ENCODE measurements around the gene FBLL1. TPM values are rescaled to one million over a fixed set of nuclear protein-coding genes. Genes with fewer than 3 reads are reported as not detected.

Gene FBLL1
- total and polyA plus RNA-seq, 10 of the 15 experiments (the other 5 are each of a cell fraction or from before 2014, with no cell fraction given): 0.04 to 0.23 (median 0.15) TPM; not detected in 7

GRCh38 chr5:168486136-168486879 lies 42.8 kb upstream of the FBLL1 start, which contains the start of gene RARS1:
TSS of gene RARS1 (plus strand) at chr5:168486471. CDS start at chr5:168486499, 28 bp downstream.
- H3K27ac ChIP-seq (ENCODE audit: control insufficient read depth, insufficient read depth): peak within 1 kb of the TSS; percentile 79
- ChIA-PET CTCF (interaction anchor here (1.0 to 1.7 kb wide), 6 partner anchors 9 to 218 kb away, joined by 3 to 6 read pairs (median 3); no protein-coding TSS in a partner anchor), RAD21 (ENCODE audit: unreplicated experiment) (interaction anchor here (1.2 kb wide), 1 partner anchor 94 kb away, joined by 5 read pairs; the partner anchor contains the start of gene PANK3), POLR2A (interaction anchor here (0.5 to 1.6 kb wide), 2 partner anchors 93 to 1221 kb away, joined by 6 to 10 read pairs; partner anchors contain the start of gene PANK3), SMC1A (ENCODE audit: uncharacterized antibody, unreplicated experiment) (interaction anchor here (0.7 to 1.6 kb wide), 2 partner anchors 89 to 103 kb away, joined by 3 to 4 read pairs; no protein-coding TSS in a partner anchor)
- in situ Hi-C loops (cut with MboI): no loop called here
- peak within 1 kb of the TSS; percentile 97 for H3K4me3 ChIP-seq
- no peaks in the 10 kb centered on the region for H3K27me3 ChIP-seq (replicated peaks in 1 of 2; ENCODE audit: control insufficient read depth in 2 of 2, insufficient read depth in 2 of 2, low read length in 1 of 2)
- ATAC-seq (peak; percentile 91), FAIRE-seq (peak; percentile 69), DNase-seq (ENCODE audit: low read depth, low spot score) (peak; percentile 72)
- peaks cover 1 to 16% of the 10 kb centered on the region in 2 experiments; a peak in 2 of 4 replicates for H3K36me3 ChIP-seq (ENCODE audit: control insufficient read depth in 2 of 2, insufficient read depth in 2 of 2, low read length in 1 of 2)
- peaks cover 9% of the 10 kb centered on the region; the same call in 1 of the 2 replicates for H3K4me1 ChIP-seq (ENCODE audit: control insufficient read depth, insufficient read depth, low read length)
- 1% methylated on average over 40 of the region's 40 CpGs for WGBS (ENCODE audit: insufficient coverage, insufficient replicate concordance, low lambda C conversion rate, missing lambda C conversion rate)
- H3K79me2 ChIP-seq (ENCODE audit: control insufficient read depth, insufficient read depth, low read length): peaks cover 28% of the 10 kb centered on the region
- intact Hi-C loops (cut with micrococcal nuclease; ENCODE audit: unreplicated experiment): loop anchor here (2.0 to 5.0 kb wide), 3 partner anchors 92 to 218 kb away; partner anchors contain the start of gene PANK3
- BruUV-seq (replicated peaks): TSS peak; percentile 85
- H3K9ac ChIP-seq (ENCODE audit: control insufficient read depth, insufficient read depth, low read length): peak within 1 kb of the TSS; percentile 75
- peak within 1 kb of the TSS; percentile 81 for H3K4me2 ChIP-seq (ENCODE audit: control insufficient read depth, insufficient read depth)
- no peaks in the 10 kb centered on the region for H4K20me1 ChIP-seq (ENCODE audit: control insufficient read depth, insufficient read depth)
- H2AFZ ChIP-seq (ENCODE audit: control insufficient read depth, low read depth, low read length): peak within 1 kb of the TSS; percentile 97
- H3K9me3 ChIP-seq (replicated peaks; ENCODE audit: control insufficient read depth, insufficient read depth, low read length): no peaks in the 10 kb centered on the region
- TF ChIP-seq PAX5 (IDR thresholded peaks at IDR 0.05; ENCODE audit: borderline replicate concordance, low read depth, low read length): no peak
- TF ChIP-seq E4F1 (IDR thresholded peaks at IDR 0.05; ENCODE audit: borderline replicate concordance, partially characterized antibody): peak; percentile 16
- peak; percentile 93 for TF ChIP-seq IKZF1 (conservative IDR thresholded peaks at IDR 0.05)
- no peak for TF ChIP-seq RFX5 (IDR thresholded peaks at IDR 0.05; ENCODE audit: low read depth, low read length)
- TF ChIP-seq POLR2AphosphoS2 (IDR thresholded peaks at IDR 0.05; ENCODE audit: low read depth, low read length): peak; percentile 91; the same call in 1 of the 2 replicates
- peak; percentile 85 for TF ChIP-seq CREB1 (IDR thresholded peaks at IDR 0.05; ENCODE audit: low read depth)
- 0 out of 2 replicates have a peak, but pooled peaks have one; percentile 7 for TF ChIP-seq CHD2 (IDR thresholded peaks at IDR 0.05; ENCODE audit: borderline replicate concordance, low read depth, low read length)
- TF ChIP-seq RAD21 (IDR thresholded peaks at IDR 0.05; ENCODE audit: insufficient read depth, low read depth, low read length): peak; percentile 64
- TF ChIP-seq SREBF1 (IDR thresholded peaks at IDR 0.05; ENCODE audit: low read length): no peak
- TF ChIP-seq MYB (IDR thresholded peaks at IDR 0.05; ENCODE audit: borderline replicate concordance, low read depth, low read length): 0 out of 2 replicates have a peak, but pooled peaks have one; percentile 18
- TF ChIP-seq KDM1A (IDR thresholded peaks at IDR 0.05; ENCODE audit: borderline replicate concordance): no peak
- peak; percentile 32; the same call in 1 of the 2 replicates for TF ChIP-seq SPI1 (IDR thresholded peaks at IDR 0.05; ENCODE audit: borderline replicate concordance, insufficient read depth, low read depth, low read length)
- TF ChIP-seq HDAC6 (IDR thresholded peaks at IDR 0.05; ENCODE audit: unreplicated experiment): no peak
- no peak for TF ChIP-seq TCF3 (IDR thresholded peaks at IDR 0.05; ENCODE audit: borderline replicate concordance, insufficient read depth, low read depth, low read length)
- TF ChIP-seq CTCF (IDR thresholded peaks at IDR 0.05 in 2 of 3, conservative IDR thresholded peaks at IDR 0.05 in 1 of 3; ENCODE audit: control insufficient read depth in 2 of 3, extremely low read depth in 1 of 3, insufficient read depth in 1 of 3, low read depth in 3 of 3, low read length in 3 of 3): peak; percentile 97 to 99 (median 98); a peak in 5 of 6 replicates
- TF ChIP-seq NR2F1 (conservative IDR thresholded peaks at IDR 0.05): no peak
- TF ChIP-seq MYC (IDR thresholded peaks at IDR 0.05; ENCODE audit: insufficient read depth, insufficient read length, insufficient replicate concordance, low read length, severe bottlenecking): peak; percentile 54
- TF ChIP-seq NRF1 (conservative IDR thresholded peaks at IDR 0.05; ENCODE audit: low read depth, low read length): no peak
- no peak for TF ChIP-seq IRF4 (IDR thresholded peaks at IDR 0.05; ENCODE audit: low read depth, low read length)
